ENCODE measurements around the gene HNRNPH1. TPM values are rescaled to one million over a fixed set of nuclear protein-coding genes. Genes with fewer than 3 reads are reported as not detected.

The HNRNPH1 gene
- total and polyA plus RNA-seq, 2 of the 8 experiments (the other 6 are each of a cell fraction or from before 2014, with no cell fraction given) = 170 to 735 TPM

DNA sequence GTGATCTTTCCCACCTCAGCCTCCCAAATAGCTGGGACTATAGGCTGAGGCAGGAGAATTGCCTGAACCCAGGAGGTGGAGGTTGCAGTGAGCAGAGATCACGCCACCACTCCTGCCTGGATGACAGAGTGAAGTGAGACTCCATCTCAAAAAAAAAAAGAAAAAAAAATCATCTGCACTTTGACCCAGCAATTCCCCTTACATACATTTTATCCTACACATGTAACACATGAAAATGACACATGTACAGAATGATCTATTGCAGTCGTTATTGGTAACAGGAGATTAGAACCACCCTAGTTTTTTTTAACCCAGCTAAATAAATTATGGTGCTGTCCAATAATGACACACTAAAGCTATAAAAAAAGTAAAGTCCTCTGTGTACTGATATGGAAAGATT, 58.9 kb downstream of the HNRNPH1 start:
- Histone ChIP-seq H2AK5ac (ENCODE audit: low read depth, low read length) (no peak overlapping the region), H3K4me2 (ENCODE audit: insufficient read depth in 1 of 2, low read depth in 2 of 2, low read length in 2 of 2) (no peak overlapping the region), H3K14ac (ENCODE audit: insufficient read length) (no peak overlapping the region), H3K18ac (ENCODE audit: extremely low read depth, low read length) (no peak overlapping the region), H2BK20ac (ENCODE audit: low read length) (no peak overlapping the region), H3K36me3 (ENCODE audit: control insufficient read depth in 2 of 4, insufficient read depth in 4 of 4, low read length in 3 of 4) (peaks cover 14 to 72% (median 43%) of the 10 kb centered on the region in 4 experiments), H4K8ac (ENCODE audit: extremely low read depth, insufficient read depth, low read length) (no peak overlapping the region), H2AFZ (ENCODE audit: low read length) (no peak overlapping the region), H3K4me3 (ENCODE audit: extremely low read depth in 1 of 4, insufficient read depth in 2 of 4, low read depth in 3 of 4, low read length in 4 of 4) (no peak overlapping the region), H3K9me3 (ENCODE audit: insufficient read depth in 2 of 2, low read depth in 1 of 2, low read length in 1 of 2) (no peaks in the 10 kb centered on the region), H4K5ac (ENCODE audit: insufficient read length, low read depth, low read length) (no peak overlapping the region), H3K79me1 (ENCODE audit: low read depth, low read length) (no peaks in the 10 kb centered on the region; the same call in none of the 2 replicates), H3K4ac (replicated peaks; ENCODE audit: insufficient read length, low read depth, low read length) (no peak overlapping the region), H2BK120ac (replicated peaks; ENCODE audit: low read depth, low read length) (no peak overlapping the region), H3K9ac (replicated peaks in 1 of 4; ENCODE audit: extremely low read depth in 1 of 4, low read depth in 3 of 4, low read length in 3 of 4) (no peak overlapping the region), H2BK5ac (ENCODE audit: low read depth, low read length) (no peak overlapping the region), H2BK12ac (ENCODE audit: low read depth, low read length) (no peak overlapping the region), H3K79me2 (ENCODE audit: control insufficient read depth in 1 of 2, insufficient read depth in 2 of 2, low read length in 2 of 2) (peaks cover 0 to 13% of the 10 kb centered on the region in 2 experiments; a peak in 2 of 4 replicates), H3K56ac (replicated peaks; ENCODE audit: insufficient read length, low read depth, low read length) (no peak overlapping the region), H3K27ac (ENCODE audit: low read depth, low read length) (no peak overlapping the region), H4K20me1 (replicated peaks in 1 of 2; ENCODE audit: control insufficient read depth in 1 of 2, insufficient read depth in 2 of 2, low read length in 2 of 2) (peaks cover 0 to 2% of the 10 kb centered on the region in 2 experiments), H3K23me2 (ENCODE audit: low read depth, low read length) (0 out of 2 replicates have a peak, but pooled peaks cover 3% of the 10 kb centered on the region), H4K91ac (replicated peaks; ENCODE audit: insufficient read length, low read length) (no peak overlapping the region), H3K4me1 (replicated peaks in 1 of 4; ENCODE audit: control insufficient read depth in 3 of 4, insufficient read depth in 4 of 4, low read length in 3 of 4) (peaks cover 0 to 5% (median 2%) of the 10 kb centered on the region in 4 experiments; a peak in 4 of 7 replicates), H2BK15ac (ENCODE audit: low read length) (no peak overlapping the region), H3K23ac (ENCODE audit: insufficient read length) (no peak overlapping the region), H3K27me3 (replicated peaks in 1 of 4; ENCODE audit: control insufficient read depth in 3 of 4, extremely low read depth in 1 of 4, insufficient read depth in 3 of 4, low read length in 3 of 4) (no peaks in the 10 kb centered on the region)
- FAIRE-seq (no peak), DNase-seq (ENCODE audit: low read depth in 1 of 2, low spot score in 2 of 2) (no peak)
- POLR2A ChIA-PET (ENCODE audit: partially characterized antibody) = interaction anchor here (0.7 to 1.1 kb wide), 2 partner anchors 8 to 29 kb away, joined by 3 read pairs; no protein-coding TSS in a partner anchor
- CTCF ChIA-PET (ENCODE audit: partially characterized antibody) = interaction anchor here (0.7 to 0.9 kb wide), 2 partner anchors 100 to 175 kb away, joined by 3 to 4 read pairs; no protein-coding TSS in a partner anchor
- TF ChIP-seq BACH1 (IDR thresholded peaks at IDR 0.05; ENCODE audit: low read length) = no peak
- 64% methylated on average over 2 of the region's 2 CpGs; no CpG with 5 or more reads in 1 of the 2 experiments for WGBS, 2 experiments (ENCODE audit: extremely low coverage in 1 of 2, insufficient coverage in 1 of 2, insufficient read length in 1 of 2, insufficient replicate concordance in 2 of 2, low coverage in 1 of 2, low lambda C conversion rate in 2 of 2, missing lambda C conversion rate in 1 of 2)

Small RNA genes within 50 kb of the gene (small RNA-seq; reads per million reads assigned to genes)
- not detected for gene RF00017 (ENCODE audit: insufficient read depth)

Other genes with a start within 250 kb of the HNRNPH1 start
- gene RUFY1, start 73.1 kb downstream of the HNRNPH1 start, total RNA-seq (2021; fragmentation: NEBNext Ultra II Directional; extraction: Animal tissue kit (Norgen Biotek cat#: 25700)) = 29.5 and 31.2 TPM in 2 replicates
- 22.4 and 22.9 TPM in 2 replicates for gene RUFY1, start 73.1 kb downstream of the HNRNPH1 start, polyA plus RNA-seq (2011; rRNA removed)
- 0.39 and 1.4 TPM in 2 replicates for gene CBY3, start 57.4 kb upstream of the HNRNPH1 start, total RNA-seq (2021; fragmentation: NEBNext Ultra II Directional; extraction: Animal tissue kit (Norgen Biotek cat#: 25700))
- gene CBY3, start 57.4 kb upstream of the HNRNPH1 start, polyA plus RNA-seq (2011; rRNA removed) = 0.38 and 0.39 TPM in 2 replicates
- gene CANX, start 75.3 kb upstream of the HNRNPH1 start, total RNA-seq (2021; fragmentation: NEBNext Ultra II Directional; extraction: Animal tissue kit (Norgen Biotek cat#: 25700)) = 659 and 691 TPM in 2 replicates
- 128 and 136 TPM in 2 replicates for gene CANX, start 75.3 kb upstream of the HNRNPH1 start, polyA plus RNA-seq (2011; rRNA removed)
- 41.9 and 45.6 TPM in 2 replicates for gene MAML1, start 109.2 kb upstream of the HNRNPH1 start, total RNA-seq (2021; fragmentation: NEBNext Ultra II Directional; extraction: Animal tissue kit (Norgen Biotek cat#: 25700))
- 17.1 and 21.8 TPM in 2 replicates for gene MAML1, start 109.2 kb upstream of the HNRNPH1 start, polyA plus RNA-seq (2011; rRNA removed)
- gene LTC4S, start 170.3 kb upstream of the HNRNPH1 start, total RNA-seq (2021; fragmentation: NEBNext Ultra II Directional; extraction: Animal tissue kit (Norgen Biotek cat#: 25700)) = 1.1 and 2.2 TPM in 2 replicates
- gene LTC4S, start 170.3 kb upstream of the HNRNPH1 start, polyA plus RNA-seq (2011; rRNA removed) = 3.7 and 3.8 TPM in 2 replicates
- 112 and 116 TPM in 2 replicates for gene MGAT4B, start 183.2 kb upstream of the HNRNPH1 start, total RNA-seq (2021; fragmentation: NEBNext Ultra II Directional; extraction: Animal tissue kit (Norgen Biotek cat#: 25700))
- 128 and 182 TPM in 2 replicates for gene MGAT4B, start 183.2 kb upstream of the HNRNPH1 start, polyA plus RNA-seq (2011; rRNA removed)
- gene SQSTM1, start 197.2 kb upstream of the HNRNPH1 start, total RNA-seq (2021; fragmentation: NEBNext Ultra II Directional; extraction: Animal tissue kit (Norgen Biotek cat#: 25700)) = 98.6 and 110 TPM in 2 replicates
- gene SQSTM1, start 197.2 kb upstream of the HNRNPH1 start, polyA plus RNA-seq (2011; rRNA removed) = 70.6 and 78.6 TPM in 2 replicates
- gene MRNIP, start 235.1 kb upstream of the HNRNPH1 start, total RNA-seq (2021; fragmentation: NEBNext Ultra II Directional; extraction: Animal tissue kit (Norgen Biotek cat#: 25700)) = 22.2 and 29.6 TPM in 2 replicates
- 29.6 and 42.5 TPM in 2 replicates for gene MRNIP, start 235.1 kb upstream of the HNRNPH1 start, polyA plus RNA-seq (2011; rRNA removed)

All from H1 (cell line).